ENCODE data around the gene PIH1D1.

The PIH1D1 gene

DNA sequence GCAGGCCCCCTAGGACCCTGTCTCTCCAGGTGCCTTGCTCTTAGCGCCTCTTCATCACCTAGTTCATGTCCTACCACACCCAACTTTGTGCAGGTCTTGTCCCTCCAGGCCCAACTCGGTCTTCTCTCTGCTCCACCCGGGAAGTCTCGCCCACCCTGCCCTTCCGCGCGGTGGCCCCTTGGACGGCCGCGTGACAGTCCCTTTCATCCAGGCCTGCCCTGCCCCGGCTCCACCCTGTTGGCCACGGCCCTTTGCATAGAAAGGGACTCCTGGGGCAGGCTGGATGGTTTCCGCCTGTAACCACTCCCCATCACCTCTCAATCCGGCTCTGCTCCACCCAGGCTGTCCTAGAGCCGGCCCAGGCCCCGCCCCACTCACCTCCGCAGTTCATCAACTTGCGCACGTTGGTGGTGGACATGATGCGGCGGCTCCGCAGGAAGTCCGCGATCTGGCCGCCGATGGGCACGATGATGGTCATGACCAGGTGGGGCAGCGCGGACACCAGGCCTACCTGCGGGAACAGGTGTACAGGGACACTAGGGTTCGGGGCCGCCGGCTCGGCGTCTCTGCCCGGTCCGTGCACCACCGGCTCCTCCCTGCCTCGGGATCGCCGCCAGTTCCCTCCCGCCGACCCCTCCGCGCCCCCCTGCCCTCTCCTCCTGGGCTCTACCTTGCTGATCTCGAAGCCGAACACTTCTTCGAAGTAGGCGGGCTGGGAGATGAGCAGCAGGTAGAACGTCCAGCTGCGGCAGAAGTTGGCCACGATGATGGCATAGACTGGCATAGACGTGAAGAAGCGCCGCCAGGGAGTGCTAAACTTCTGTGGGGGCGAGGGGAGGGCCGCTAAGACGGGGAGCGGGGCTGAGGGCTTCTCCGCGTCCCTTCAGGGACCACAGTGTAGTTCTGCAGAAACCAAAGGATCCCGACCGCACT is 19.2 kb downstream of the PIH1D1 start:
- DNase-seq = no peak

GRCh38 chr19:49431330-49431749 is 20.3 kb downstream of the PIH1D1 start:
- no peak for DNase-seq

GRCh38 chr19:49430678-49431329 is 20.8 kb downstream of the PIH1D1 start:
- no peak for DNase-seq

- no peak for DNase-seq
These were observed 21.4 kb downstream of the PIH1D1 start for GRCh38 chr19:49430172-49430677.

GRCh38 chr19:49428547-49429451 is 22.8 kb downstream of the PIH1D1 start:
- DNase-seq = no peak

DNA sequence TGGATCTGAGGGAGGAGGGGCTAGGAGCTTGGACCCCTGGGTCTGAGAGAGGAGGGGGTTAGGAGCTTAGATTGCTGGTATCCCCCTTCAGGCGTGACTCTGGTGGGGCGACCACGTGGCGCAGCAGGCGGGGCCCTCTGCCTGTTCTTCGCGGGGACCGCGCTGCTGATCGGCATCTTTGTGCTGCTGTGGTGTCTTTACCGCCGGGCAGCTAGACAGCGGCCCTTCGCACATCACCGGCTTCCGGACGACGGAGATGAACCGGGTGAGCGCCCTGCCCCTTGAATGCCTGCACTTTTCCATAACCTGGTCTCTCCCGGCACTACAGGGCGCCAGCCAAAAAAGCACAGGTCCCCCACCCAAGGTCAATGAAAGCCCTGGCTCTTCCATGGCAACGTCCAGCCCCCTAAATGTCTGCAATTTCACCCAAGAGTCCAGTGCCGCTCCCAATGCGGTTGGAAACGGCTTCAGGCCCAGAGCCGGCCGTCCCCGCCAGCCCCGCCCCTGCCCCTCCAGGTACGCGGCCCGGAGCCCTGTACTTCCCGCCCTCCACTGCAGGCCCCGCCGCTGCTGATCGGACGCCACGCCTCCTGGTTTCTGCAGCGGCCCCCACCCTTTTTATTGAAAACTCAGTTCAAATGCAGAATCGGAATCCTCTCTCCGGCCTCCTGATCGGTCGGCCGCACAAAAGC is 23.6 kb downstream of the PIH1D1 start:
- no peak for DNase-seq

DNA sequence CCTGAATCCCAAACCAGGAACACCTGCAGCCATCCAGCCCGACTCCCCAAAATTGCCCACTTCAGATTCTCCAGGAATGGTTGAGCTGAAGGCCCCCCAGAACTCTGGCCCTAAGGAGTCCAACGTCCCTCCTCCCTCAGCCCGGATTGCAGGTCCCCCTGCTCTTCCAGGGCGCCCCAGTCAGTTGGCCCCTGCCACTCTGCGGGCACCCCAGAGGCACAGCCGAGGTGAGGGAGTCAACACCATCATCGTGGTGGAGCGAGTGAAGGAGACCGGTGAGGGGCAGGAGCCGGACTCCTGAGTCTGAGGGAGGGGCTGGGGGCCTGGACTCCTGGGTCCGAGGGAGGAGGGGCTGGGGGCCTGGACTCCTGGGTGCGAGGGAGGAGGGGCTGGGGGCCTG is 24.3 kb downstream of the PIH1D1 start:
- DNase-seq = no peak

GRCh38 chr19:49425922-49426592 is 25.6 kb downstream of the PIH1D1 start:
- DNase-seq = no peak

GRCh38 chr19:49425178-49425577 is 26.4 kb downstream of the PIH1D1 start, which contains the start of gene GFY:
GFY (plus strand) TSS chr19:49425388; CDS start chr19:49426431, 1,043 bp downstream.
- DNase-seq = no peak

DNA sequence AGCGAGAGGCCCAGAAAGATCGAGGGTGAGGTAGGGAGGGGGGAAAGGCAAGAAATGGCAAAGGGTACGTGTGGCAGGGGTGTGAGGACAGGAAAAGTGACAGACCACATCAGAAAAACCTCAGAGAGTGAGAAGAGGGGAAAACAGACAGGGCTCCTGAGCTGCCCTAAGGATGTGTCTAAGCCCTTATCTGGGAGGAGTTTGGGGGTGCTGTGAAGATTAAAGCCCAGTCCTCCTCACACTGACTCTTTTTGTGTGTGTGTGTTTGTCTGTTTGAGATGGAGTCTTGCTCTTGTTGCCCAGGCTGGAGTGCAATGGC is 27.7 kb downstream of the PIH1D1 start:
- no peak for DNase-seq

GRCh38 chr19:49423071-49423984 is 28.3 kb downstream of the PIH1D1 start, which contains the start of gene PTH2:
PTH2 (minus strand) TSS chr19:49423441; CDS start chr19:49423339, 102 bp downstream.
- no peak for DNase-seq

DNA sequence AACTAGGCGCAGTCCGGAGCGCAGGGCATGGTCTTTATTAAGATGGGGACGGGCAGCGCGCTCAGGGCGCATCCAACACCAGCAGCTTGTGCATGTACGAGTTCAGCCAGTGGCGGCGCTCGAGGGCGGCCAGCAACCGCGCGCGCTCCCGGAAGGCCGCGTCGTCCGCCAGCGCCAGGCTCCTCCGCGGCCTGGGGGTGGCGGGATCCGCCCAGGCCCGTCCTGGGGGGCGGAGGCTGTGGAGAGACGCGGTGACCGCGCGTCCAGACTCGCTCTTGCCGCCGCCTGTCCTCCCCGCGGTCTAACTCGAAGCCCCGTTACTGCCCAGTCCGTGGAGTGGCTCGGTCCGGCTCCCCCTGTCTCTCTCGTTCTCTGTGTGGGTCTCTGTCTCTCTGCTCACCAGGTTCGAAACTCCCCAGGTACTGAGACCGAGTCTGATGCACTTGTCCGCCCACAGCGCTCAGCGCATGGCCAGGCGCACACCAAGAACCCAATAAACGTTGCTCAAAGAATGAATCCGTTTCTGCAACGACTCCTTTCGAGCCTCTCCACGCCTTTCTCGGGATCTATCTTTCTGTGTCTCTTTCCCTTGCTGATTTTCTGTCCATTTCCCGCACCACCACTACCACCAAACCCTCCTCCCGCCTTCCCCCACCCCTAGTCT is 29.1 kb downstream of the PIH1D1 start:
- DNase-seq = no peak

- DNase-seq = no peak
These were observed 29.8 kb downstream of the PIH1D1 start for GRCh38 chr19:49421878-49422202.

DNA sequence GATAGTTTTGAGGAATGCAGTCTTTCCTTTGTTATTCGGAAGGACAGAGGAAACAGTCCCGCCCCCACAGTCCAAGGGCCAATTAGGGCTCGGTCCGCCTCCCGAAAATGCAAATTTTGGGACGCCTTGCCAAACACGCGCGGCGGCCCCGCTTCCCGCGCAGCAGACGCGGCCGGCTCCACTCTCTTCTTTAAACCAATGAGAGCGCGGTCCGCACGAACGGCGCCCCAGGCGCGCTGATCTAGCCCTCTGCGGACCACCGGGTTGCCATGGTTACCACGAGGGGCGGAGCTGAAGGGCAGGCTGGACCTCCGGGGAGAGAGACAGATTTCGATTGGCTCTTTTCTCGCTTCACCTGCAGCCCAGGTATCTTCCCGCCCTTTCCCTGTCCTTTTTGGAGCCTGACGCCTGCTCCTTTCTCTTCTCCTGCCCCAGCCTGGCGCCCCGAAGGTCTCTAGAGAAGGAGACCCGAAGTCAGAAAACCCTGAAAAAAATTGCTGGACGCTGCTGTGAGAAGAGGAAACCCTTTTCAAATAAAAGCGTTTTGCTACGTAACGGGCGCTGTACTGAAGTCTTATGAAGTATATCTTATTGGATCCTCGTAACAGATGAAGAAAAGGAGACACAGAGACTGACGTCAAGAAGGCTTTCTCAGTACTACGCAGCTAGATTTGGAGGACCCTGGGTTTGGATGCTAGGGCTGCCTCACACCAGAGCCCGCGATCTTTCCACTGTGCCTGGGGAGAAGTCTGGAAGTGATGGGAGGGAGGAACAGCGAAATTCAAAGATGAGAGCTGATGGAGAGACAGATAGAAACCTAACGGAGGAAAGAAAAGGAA is 30.4 kb downstream of the PIH1D1 start:
- no peak for DNase-seq

DNA sequence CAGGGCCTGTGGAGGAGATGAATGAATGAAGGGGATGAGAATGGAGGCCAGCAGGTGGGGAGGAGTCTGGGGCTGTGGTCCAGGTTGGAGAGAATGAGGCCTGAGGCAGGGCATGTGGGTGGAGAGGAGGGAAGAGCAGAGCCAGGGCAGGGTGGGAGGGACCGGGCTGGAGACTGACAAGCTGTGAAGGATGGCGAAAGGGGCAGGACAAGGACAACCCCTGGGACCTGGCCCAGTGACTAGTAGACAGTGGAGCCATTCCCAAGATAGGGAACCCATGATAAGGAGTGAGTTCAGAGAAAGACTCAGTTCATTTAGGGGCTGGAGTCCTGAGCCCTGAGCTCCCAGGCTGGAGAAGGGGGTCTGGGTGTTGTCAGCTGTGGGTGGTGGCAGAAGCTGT is 31.4 kb downstream of the PIH1D1 start:
- DNase-seq = no peak

DNA sequence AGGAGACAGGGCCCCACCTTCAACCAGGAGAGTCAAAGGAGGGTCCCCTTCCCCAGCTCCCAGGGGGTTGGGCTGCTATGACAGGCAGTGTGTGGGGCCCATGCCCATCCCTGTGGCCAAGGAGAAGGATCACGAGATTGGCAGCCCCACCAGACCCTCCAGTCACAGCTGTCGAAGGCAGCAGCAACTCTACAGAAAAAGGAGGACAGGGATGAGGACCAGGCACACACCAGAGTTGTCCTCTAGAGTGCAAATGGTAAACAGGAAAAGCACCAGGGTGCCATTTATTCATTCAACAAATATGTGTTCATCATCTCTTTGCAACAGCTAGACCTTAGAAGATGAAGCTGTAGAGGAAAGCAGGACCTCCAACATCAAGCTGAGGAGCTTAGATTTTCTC is 32.4 kb downstream of the PIH1D1 start:
- DNase-seq = no peak

DNA sequence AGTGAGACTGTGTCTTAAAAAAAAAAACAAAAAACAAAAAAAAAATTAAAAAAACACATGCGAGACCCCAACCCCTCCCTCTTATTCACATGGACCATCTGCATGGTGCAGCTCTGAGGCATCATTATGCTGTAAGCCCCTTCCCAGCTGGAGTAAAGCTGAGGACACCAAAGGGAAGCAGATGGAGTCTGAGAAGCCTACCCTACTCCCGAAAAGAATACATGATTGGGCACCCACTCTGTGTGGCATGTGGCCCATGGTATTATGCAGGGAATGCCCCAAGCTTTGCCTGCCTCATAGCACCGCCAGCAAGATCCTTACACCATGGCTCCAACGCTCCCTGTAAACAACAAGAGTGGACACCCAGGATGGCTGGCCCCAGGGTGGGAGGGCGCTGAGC is 33.1 kb downstream of the PIH1D1 start:
- DNase-seq = no peak

- no peak for DNase-seq
These were observed 34.5 kb downstream of the PIH1D1 start for GRCh38 chr19:49417088-49417487.

GRCh38 chr19:49415810-49416200 is 35.8 kb downstream of the PIH1D1 start:
- DNase-seq = no peak

All from 8988T (cell line).